IPS DF 19.7 (cell line): ENCODE data around the gene SIPA1L3.
"Not testable (repeated sequence)": the region's sequence is repeated elsewhere in the genome, so short reads cannot be mapped to it uniquely, and the experiment has no call there.

Source experiments
- DNase-seq: peaks from one replicate; pipeline ENCODE4 v3.0.0-alpha.2; 2013; ENCODE audit warnings: low read depth, low spot score

Gene SIPA1L3

GRCh38 chr19:38043649-38044144 lies 136.7 kb downstream of the SIPA1L3 start:
- no peak for DNase-seq

DNA sequence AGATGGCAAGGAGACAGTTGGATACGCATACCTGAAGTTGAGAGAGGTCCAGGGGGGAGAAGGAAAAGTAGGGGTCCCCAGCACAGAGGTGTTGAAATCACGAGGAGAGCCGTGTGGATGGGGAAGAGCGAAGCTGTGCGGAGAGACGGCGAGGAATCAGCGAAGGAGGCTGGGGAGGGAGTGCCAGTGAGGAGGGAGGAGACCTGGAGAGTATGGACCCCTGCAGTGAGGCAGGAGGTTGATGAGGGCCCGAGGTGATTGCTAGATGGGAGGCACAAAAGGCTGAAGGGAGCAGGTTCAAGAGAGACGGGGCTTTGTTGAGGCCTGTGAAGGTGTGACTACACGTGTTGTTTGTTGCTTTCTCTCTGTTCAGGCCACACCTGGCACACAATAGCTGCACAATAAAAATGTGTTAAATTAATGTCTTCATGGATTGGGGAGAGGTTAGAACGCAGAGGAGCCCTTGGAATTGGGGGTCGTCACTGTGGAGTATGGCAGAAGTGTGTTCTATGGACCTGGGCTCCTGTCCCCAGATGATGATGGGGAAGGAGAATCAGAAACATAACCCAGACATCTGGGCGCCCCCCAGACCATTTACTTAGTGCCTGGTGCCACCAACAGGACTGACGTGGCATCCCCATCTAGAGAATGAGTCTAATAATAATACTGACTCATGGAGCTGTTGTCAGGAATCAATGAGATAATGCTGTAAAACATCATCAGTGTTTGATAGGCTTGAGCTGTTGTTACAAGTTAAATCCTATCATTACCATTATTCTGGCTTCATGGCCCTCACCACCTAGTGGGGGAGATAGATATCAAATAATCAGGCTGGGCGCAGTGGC lies 137.5 kb downstream of the SIPA1L3 start:
- DNase-seq = no peak

- DNase-seq = no peak
Observed at GRCh38 chr19:38045554-38046253, 138.7 kb downstream of the SIPA1L3 start.

DNA sequence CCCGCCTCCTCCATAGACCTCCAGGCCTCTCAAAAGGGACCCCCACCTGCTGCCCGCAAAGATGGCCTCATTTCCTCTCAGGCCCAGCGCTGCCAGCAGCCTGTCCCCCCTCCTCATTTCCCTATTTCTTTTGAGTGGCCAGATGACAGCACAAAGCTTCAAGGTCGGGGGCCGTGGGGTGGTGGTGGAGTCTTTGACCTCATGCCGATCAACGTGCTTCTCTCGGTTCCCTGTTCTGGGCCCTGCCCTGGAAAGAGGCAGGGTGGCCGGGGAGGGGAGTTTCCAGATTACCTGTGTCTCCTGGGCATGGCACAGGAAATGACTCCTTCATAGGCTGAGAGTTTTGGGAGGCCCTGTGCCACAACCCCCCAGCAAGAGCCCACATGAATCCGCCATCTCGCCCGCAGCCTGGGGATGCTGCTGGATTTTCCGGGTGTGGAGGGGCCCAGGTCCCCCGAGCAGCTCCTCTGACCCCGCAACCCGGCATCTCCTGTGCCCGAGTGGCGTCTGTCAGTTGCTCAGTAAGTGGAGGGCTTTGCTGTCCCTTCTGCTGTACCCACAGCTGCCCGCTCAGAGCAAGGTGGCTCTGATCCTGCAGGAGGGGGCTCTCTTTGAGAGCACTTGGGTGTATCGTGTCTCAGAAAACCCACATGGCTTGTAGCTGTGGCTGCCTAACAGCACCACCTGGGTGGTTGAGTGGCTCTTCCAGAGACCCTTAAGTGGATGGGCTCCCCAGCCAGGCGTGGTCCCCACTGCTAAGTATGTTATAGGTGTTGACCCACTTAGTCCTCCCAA lies 139.4 kb downstream of the SIPA1L3 start:
- no peak for DNase-seq

DNA sequence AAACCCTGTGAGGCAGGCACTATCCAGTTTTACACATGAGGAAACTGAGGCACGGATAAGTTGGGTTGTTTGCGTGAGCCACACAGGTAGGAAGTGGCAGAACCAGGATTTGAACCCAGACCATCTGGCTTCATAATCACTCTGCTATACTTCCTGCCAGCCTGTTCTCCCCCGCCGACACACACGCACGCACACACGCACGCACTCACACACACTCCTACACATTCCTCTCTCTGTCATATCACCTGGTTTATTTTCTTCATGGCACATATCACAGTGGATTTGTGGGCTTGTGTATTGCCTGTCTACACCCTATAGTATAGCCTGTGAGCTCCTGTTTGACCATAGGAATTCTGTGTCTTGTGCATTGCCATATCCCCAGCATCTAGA lies 140.0 kb downstream of the SIPA1L3 start:
- DNase-seq = no peak

DNA sequence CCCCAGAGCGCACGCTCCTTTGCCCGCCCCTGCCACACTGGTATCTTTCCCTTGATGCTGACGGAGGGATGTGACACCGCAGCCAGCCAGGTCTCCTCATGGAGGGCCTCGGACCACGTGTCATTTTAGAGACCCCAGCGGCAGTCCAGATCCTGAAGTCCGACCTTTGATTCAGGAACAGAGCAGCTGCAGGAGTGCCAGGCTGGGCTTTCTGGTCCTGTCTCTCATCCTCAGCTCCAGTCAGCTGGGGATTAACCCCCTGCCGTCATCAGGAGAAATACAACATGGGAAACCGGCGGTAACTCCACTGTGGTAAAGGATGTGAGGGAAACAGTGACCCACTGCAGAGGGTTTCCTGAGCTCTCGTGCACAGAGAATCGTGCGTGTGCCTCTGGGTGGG lies 140.6 kb downstream of the SIPA1L3 start:
- no peak for DNase-seq

DNA sequence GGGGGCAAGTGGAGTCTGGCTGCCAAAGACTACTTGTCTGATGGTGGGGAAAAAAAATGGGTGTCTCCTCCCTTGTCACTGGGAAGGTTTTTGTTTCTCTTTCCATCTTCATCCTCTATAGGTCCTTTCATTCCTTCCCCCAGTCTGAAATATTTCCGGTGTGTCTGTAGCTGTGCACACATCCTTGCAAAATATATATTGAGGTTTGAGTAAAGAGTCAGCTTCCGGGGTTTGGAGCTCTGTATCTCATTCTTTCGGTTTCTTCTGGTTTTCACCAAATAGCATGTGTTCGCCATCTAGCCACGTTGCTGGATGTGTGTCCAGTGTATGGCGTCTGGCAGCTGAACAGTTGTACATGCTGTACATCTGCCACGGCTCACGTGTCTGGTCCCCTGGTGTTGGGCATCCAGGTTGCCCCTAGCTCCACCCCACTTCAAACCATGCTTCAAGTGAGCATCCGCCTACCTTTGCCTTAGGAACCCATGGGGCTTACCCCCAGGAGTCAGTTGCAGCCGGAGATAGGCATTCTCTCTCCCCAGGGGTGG lies 142.2 kb downstream of the SIPA1L3 start:
- no peak for DNase-seq

DNA sequence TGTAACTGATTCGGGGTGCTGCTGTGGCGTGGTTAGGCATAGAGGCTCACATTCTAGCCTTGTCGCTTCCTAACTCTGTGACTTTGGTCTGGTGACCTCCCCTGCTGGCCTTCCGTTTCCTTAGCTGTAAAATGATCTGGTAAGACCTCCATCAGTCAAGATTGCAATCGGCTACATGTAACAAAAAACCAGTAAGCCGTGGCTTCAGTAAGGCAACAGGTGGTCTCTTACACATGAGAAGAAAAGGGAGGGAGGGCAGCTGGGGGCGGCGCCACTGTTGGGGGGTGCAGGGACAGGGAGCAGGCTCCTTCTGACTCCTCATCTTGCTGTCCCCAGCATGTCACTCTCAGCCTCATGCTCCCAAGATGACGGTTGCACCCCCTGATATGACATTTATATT lies 148.0 kb downstream of the SIPA1L3 start:
- DNase-seq = no peak

- no peak for DNase-seq
Observed at GRCh38 chr19:38055655-38056521, 148.9 kb downstream of the SIPA1L3 start.

DNA sequence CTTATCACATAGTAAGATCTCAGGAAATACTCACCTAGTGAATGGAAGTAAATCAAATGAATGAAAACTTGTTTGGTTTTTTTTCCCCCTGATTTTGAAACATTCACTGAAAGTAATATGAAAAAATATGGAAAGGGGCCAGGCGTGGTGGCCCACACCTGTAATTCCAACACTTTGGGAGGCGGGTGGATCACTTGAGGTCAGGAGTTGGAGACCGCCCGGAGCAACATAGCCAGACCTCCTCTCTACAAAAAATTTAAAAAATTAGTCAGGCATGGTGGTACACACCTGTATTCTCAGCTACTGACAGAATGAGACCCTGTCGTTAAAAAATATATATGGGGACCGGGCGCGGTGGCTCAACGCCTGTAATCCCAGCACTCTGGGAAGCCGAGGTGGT lies 149.6 kb downstream of the SIPA1L3 start:
- no peak for DNase-seq

DNA sequence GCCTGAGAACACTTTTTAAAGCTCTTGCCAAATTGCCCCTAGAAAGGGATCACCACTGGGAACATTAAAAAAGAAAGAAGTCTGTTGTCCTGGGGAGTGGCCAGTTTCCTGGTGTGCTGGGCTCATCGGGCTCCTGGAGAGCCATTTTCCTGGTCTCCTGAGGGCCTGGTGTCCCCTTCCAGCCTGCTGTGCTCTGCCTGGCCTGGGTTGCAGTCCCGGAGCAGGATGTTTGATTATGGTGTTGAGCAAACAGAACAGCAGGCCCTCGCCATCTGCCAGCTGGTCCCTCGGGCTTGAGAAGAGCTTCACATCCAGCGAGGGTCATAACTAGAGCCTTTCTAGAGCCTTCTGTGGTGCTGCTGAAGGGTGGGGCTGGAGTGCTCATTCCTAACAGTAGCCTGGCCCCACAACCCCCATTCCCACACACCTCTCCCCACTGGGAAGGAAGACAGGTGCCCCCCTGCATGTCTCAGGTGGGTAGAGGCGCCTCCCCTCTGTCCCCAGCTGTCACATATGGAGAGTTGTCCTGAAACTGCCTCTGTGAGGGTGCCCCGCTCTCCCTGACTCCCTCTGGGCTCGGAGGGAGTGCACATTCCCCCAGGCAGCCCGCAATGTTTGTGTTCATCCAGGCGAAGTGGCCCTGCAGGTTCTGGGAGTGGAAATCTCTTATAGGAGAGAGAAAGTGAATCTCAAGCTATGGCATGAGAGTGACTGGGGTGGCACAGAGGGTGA lies 151.1 kb downstream of the SIPA1L3 start:
- no peak for DNase-seq

DNA sequence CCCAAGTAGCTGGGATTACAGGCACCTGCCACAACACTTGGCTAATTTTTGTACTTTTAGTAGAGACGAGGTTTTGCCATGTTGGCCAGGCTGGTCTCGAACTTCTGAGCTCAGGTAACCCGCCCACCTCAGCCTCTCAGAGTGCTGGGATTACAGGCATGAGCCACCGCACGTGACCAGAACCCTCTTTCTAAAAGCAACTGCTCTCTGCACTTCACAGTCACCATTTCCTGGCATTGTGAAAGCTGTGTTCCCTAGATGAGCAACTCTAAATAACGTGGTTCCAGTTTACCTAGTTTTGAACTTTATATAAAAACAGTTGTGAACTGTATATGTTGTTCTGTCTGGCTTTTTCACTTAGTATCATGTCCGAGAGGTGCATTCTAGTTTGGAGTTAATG lies 152.9 kb downstream of the SIPA1L3 start:
- DNase-seq = no peak

GRCh38 chr19:38060331-38060730 lies 153.3 kb downstream of the SIPA1L3 start:
- DNase-seq = no peak

GRCh38 chr19:38061294-38061693 lies 154.3 kb downstream of the SIPA1L3 start:
- DNase-seq = no peak

DNA sequence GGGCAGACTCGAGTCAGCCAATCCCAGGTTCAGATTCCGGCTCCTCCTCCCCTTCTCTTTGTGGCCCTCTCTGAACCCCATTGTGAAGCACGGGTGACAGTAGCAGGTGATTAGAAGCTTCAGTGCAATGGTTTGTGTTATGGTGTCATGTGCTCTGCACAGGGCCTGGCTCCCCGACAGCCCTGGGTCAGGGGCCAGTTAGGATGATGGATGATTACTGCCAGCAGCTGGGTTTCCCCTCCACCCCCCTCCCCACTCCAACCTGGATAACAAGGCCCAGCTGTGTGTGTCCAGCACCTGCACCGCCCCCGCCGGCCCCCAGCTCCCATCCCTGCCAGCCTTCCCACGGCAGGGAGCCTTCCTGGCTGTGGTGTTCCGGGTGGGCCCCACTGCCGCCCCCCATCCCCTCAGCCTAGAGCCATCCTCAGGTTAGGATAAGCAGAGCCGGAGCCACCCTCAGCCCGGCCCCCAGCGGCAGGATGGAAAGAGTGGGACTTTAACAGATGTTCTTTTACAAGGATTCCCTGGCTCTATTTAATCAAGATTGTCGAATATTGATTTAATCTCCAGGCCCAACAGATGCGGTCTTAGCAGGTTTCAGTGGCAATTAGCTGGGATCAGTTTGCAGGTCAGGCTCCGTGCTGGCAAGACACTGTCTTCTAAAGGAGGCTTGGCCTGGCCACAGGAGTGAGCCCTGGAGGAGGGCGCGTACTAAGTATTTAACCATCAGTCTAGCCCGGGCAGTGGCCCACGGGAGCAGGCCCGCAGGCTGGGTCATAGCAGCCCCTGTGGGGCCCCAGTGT lies 156.2 kb downstream of the SIPA1L3 start:
- no peak for DNase-seq

DNA sequence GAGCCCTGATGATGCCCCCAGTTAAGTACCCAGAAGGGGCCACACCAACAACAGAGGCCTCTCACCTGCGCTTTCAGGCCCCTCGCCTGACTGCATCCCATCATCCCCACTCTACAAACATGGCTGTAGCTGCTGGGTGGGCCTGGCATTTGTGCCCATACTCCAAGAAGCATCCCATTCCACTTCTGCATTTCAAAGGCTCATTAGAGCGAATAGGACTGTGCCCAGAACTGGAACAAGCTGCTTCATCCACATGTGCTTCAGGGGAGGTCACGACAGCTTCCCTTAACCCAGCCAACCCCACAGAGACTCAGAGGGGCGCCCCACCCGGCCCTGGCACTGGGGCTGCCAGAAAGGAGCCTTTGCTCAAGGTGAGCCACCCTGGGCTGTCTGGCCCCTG lies 156.9 kb downstream of the SIPA1L3 start:
- DNase-seq = no peak

- DNase-seq = no peak
Observed at GRCh38 chr19:38064661-38065425, 157.8 kb downstream of the SIPA1L3 start.

DNA sequence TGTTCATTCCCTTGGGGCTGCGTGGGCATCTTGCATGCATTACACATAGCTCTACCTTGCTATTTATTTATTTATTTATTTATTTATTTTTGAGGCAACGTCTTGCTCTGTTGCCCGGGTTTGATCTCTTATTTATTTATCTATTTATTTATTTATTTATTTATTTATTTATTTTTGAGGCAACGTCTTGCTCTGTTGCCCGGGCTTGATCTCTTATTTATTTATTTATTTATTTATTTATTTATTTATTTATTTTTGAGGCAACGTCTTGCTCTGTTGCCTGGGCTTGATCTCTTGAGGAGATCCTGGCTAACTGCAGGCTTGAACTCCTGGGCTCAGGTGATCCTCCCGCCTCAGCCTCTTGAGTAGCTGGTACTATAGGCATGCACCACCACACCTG lies 158.8 kb downstream of the SIPA1L3 start:
- DNase-seq = not testable (repeated sequence)

DNA sequence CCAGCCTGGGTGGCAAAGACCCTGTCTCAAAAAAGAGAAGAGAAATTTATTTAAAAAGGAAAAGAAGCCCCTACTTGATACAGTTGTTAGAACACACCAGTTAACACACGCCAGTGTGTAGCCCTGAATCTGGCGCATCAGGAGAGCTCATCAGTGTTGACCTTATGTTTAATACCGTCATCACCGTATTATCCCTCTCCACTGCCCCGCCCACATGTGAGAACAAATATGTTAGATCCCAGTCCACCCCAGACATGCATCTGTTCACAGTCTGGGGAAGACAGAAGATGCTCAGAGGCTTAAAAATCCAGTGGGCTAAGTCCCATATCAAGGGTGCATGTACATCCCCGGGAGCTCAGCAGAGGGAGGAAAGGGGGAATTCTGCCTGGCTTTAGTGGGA lies 161.8 kb downstream of the SIPA1L3 start:
- no peak for DNase-seq
